Measurements from ENCODE around the gene CNR2.
"Not testable (repeated sequence)": the region's sequence is repeated elsewhere in the genome, so short reads cannot be mapped to it uniquely, and the experiment has no call there.

CNR2 gene

GRCh38 chr1:23913212-23913880 is at the start of gene CNR2:
Gene CNR2 (minus strand): TSS chr1:23913362. CDS start chr1:23875617, 37,745 bp downstream.
- ChIA-PET CTCF (interaction anchor here (0.6 kb wide), 1 partner anchor 88 kb away, joined by 4 read pairs; the partner anchor contains the start of gene HMGCL), POLR2A (no interaction called here)
- no peak for DNase-seq (ENCODE audit: extremely low spot score)
- TF ChIP-seq NFRKB (IDR thresholded peaks at IDR 0.05), result no peak
- no peak for TF ChIP-seq FOXK2 (IDR thresholded peaks at IDR 0.05)

GRCh38 chr1:23960291-23961020 is 47.3 kb upstream of the CNR2 start:
- ChIA-PET CTCF (interaction anchor here (0.6 kb wide), 1 partner anchor 555 kb away, joined by 4 read pairs; no protein-coding TSS in a partner anchor), POLR2A (interaction anchor here (0.9 to 2.5 kb wide), 8 partner anchors 8 to 83 kb away, joined by 3 to 10 read pairs (median 5); partner anchors contain the start of gene SRSF10)
- no peak for DNase-seq (ENCODE audit: extremely low spot score)
- TF ChIP-seq FOXK2 (IDR thresholded peaks at IDR 0.05) (no peak), HDGF (IDR thresholded peaks at IDR 0.05; ENCODE audit: borderline replicate concordance) (no peak), ELF4 (IDR thresholded peaks at IDR 0.05) (no peak), FOXM1 (IDR thresholded peaks at IDR 0.05; ENCODE audit: borderline replicate concordance) (no peak), BHLHE40 (IDR thresholded peaks at IDR 0.05; ENCODE audit: borderline replicate concordance) (no peak), L3MBTL2 (conservative IDR thresholded peaks at IDR 0.05) (no peak), CTBP1 (IDR thresholded peaks at IDR 0.05; ENCODE audit: borderline replicate concordance) (no peak), PKNOX1 (IDR thresholded peaks at IDR 0.05) (no peak), FOXA1 (IDR thresholded peaks at IDR 0.05) (no peak), LEF1 (IDR thresholded peaks at IDR 0.05; ENCODE audit: borderline replicate concordance) (no peak), ZNF384 (IDR thresholded peaks at IDR 0.05) (no peak), ARNT (IDR thresholded peaks at IDR 0.05) (no peak)

- DNase-seq (ENCODE audit: extremely low spot score), result peak; percentile 94
- ChIA-PET CTCF (interaction anchor here (1.0 kb wide), 1 partner anchor 10 kb away, joined by 3 read pairs; no protein-coding TSS in a partner anchor), POLR2A (interaction anchor here (0.6 to 2.5 kb wide), 14 partner anchors 9 to 88 kb away, joined by 3 to 10 read pairs (median 4); partner anchors contain the start of gene SRSF10)
- peak; percentile 47 for TF ChIP-seq ELF4 (IDR thresholded peaks at IDR 0.05)
- no peak for TF ChIP-seq HDGF (IDR thresholded peaks at IDR 0.05; ENCODE audit: borderline replicate concordance)
- peak; percentile 72; the same call in 1 of the 2 replicates for TF ChIP-seq NFRKB (IDR thresholded peaks at IDR 0.05)
- TF ChIP-seq PKNOX1 (IDR thresholded peaks at IDR 0.05), result 0 out of 2 replicates have a peak, but pooled peaks have one; percentile 9
Measured at GRCh38 chr1:23959461-23960290, 46.5 kb upstream of the CNR2 start, which contains the start of gene PNRC2. Gene PNRC2 (plus strand): TSS chr1:23959828. CDS start chr1:23961458, 1,630 bp downstream.

GRCh38 chr1:23958810-23959460 is 45.8 kb upstream of the CNR2 start:
- TF ChIP-seq PKNOX1 (IDR thresholded peaks at IDR 0.05), result peak; percentile 91
- TF ChIP-seq TARDBP (IDR thresholded peaks at IDR 0.05), result no peak
- no peak for TF ChIP-seq HDGF (IDR thresholded peaks at IDR 0.05; ENCODE audit: borderline replicate concordance)
- peak; percentile 36; the same call in 1 of the 2 replicates for TF ChIP-seq ELF4 (IDR thresholded peaks at IDR 0.05)
- TF ChIP-seq L3MBTL2 (conservative IDR thresholded peaks at IDR 0.05), result peak; percentile 82
- ChIA-PET CTCF (interaction anchor here (1.0 kb wide), 1 partner anchor 9 kb away, joined by 3 read pairs; no protein-coding TSS in a partner anchor), POLR2A (interaction anchor here (0.6 to 2.5 kb wide), 11 partner anchors 9 to 89 kb away, joined by 3 to 10 read pairs (median 4); partner anchors contain the start of gene SRSF10)
- DNase-seq (ENCODE audit: extremely low spot score), result peak; percentile 76

GRCh38 chr1:23958040-23958809 is 45.1 kb upstream of the CNR2 start:
- CTCF ChIA-PET; DNase-seq (ENCODE audit: extremely low spot score): not testable (repeated sequence)
- POLR2A ChIA-PET, result interaction anchor here (1.4 to 2.1 kb wide), 6 partner anchors 9 to 89 kb away, joined by 3 to 10 read pairs (median 4); partner anchors contain the start of gene SRSF10

All from HEK293T (cell line).